Trophoblast cell (in vitro differentiated cells and primary cell): ENCODE results near the gene CCL22.

Experiments used
- DNase-seq, 2 donors: peaks; one replicate each; pipeline ENCODE4 v3.0.0-alpha.2; 2016
- H2AFZ ChIP-seq: 2 replicates; pipeline ENCODE4 v1.6.1; 2013; ENCODE audit warnings: low read length, moderate library complexity, mild to moderate bottlenecking; ENCODE audit not compliant: insufficient read depth, poor library complexity
- H2AK5ac ChIP-seq: 2 replicates; pipeline ENCODE4 v1.6.1; 2013; ENCODE audit warnings: mild to moderate bottlenecking, low read length
- H2BK120ac ChIP-seq: 2 replicates; pipeline ENCODE4 v1.6.1; 2013; ENCODE audit warnings: low read length, mild to moderate bottlenecking, moderate library complexity; ENCODE audit not compliant: insufficient read depth, poor library complexity
- H2BK12ac ChIP-seq: 2 replicates; pipeline ENCODE4 v1.6.1; 2013; ENCODE audit warnings: mild to moderate bottlenecking, low read length, moderate library complexity
- H2BK5ac ChIP-seq: 2 replicates; pipeline ENCODE4 v1.6.1; 2013; ENCODE audit warnings: low read length, low read depth, moderate library complexity, mild to moderate bottlenecking; ENCODE audit not compliant: poor library complexity
- H3K14ac ChIP-seq: 2 replicates; pipeline ENCODE4 v1.6.1; 2013; ENCODE audit warnings: mild to moderate bottlenecking, low read length
- H3K18ac ChIP-seq: 2 replicates; pipeline ENCODE4 v1.6.1; 2013; ENCODE audit warnings: mild to moderate bottlenecking, low read length
- H3K23ac ChIP-seq: 2 replicates; pipeline ENCODE4 v1.6.1; 2013; ENCODE audit warnings: low read length
- H3K27ac ChIP-seq: 2 replicates; pipeline ENCODE4 v1.5.1; 2013; ENCODE audit warnings: low read depth, mild to moderate bottlenecking, inconsistent platforms, low read length, moderate library complexity
- H3K27me3 ChIP-seq: 2 replicates; pipeline ENCODE4 v1.6.1; 2013; ENCODE audit warnings: inconsistent platforms, mild to moderate bottlenecking, low read length, moderate library complexity; ENCODE audit not compliant: insufficient read depth
- H3K36me3 ChIP-seq, 2 experiments: 1 replicate in 1 of 2; 2 replicates in 1 of 2; pipeline ENCODE4 v1.6.1; 2013; ENCODE audit warnings: low read length in 2 of 2, mild to moderate bottlenecking in 2 of 2, moderate library complexity in 1 of 2; ENCODE audit not compliant: insufficient read depth in 2 of 2, control insufficient read depth in 1 of 2
- H3K4ac ChIP-seq: 2 replicates; pipeline ENCODE4 v1.6.1; 2013; ENCODE audit warnings: low read depth, mild to moderate bottlenecking, low read length, moderate library complexity
- H3K4me1 ChIP-seq, 2 experiments: 1 replicate in 1 of 2; 2 replicates in 1 of 2; pipeline ENCODE4 v1.6.1; 2013; ENCODE audit warnings: low read length in 2 of 2, mild to moderate bottlenecking in 2 of 2, moderate library complexity in 1 of 2; ENCODE audit not compliant: insufficient read depth in 2 of 2, control insufficient read depth in 1 of 2
- H3K4me2 ChIP-seq: 2 replicates; pipeline ENCODE4 v1.6.1; 2013; ENCODE audit warnings: inconsistent platforms, mild to moderate bottlenecking, low read length, moderate library complexity
- H3K4me3 ChIP-seq: 2 replicates; pipeline ENCODE4 v1.5.1; 2013; ENCODE audit warnings: mild to moderate bottlenecking, low read depth, low read length, inconsistent platforms
- H3K79me1 ChIP-seq: one replicate; pipeline ENCODE4 v1.6.1; 2013; ENCODE audit warnings: low read length
- H3K79me2 ChIP-seq: 2 replicates; pipeline ENCODE4 v1.6.1; 2013; ENCODE audit warnings: low read length, mild to moderate bottlenecking; ENCODE audit not compliant: control insufficient read depth, insufficient read depth, poor library complexity
- H3K9ac ChIP-seq: 2 replicates; pipeline ENCODE4 v1.6.1; 2013; ENCODE audit warnings: mild to moderate bottlenecking, low read length
- H3K9me3 ChIP-seq: 2 replicates; pipeline ENCODE4 v1.6.1; 2013; ENCODE audit warnings: low read depth, mild to moderate bottlenecking, control low read depth, inconsistent platforms, low read length; ENCODE audit not compliant: insufficient read depth
- H4K12ac ChIP-seq: 2 replicates; pipeline ENCODE4 v1.6.1; 2013; ENCODE audit warnings: low read depth, mild to moderate bottlenecking, low read length, moderate library complexity
- H4K8ac ChIP-seq: 2 replicates; pipeline ENCODE4 v1.6.1; 2013; ENCODE audit warnings: low read depth, mild to moderate bottlenecking, low read length, moderate library complexity
- H4K91ac ChIP-seq: one replicate; pipeline ENCODE4 v1.6.1; 2013; ENCODE audit warnings: low read depth, mild to moderate bottlenecking, low read length, moderate library complexity
- WGBS: extraction: QIAGEN DNeasy Blood & Tissue Kit; methylation state at CpG from one replicate; pipeline ENCODE4 v1.1.7; 2013; ENCODE audit warnings: missing lambda C conversion rate; ENCODE audit not compliant: insufficient read length, insufficient coverage; ENCODE audit errors: extremely low coverage; 5-methylcytosine and 5-hydroxymethylcytosine counted together

The CCL22 gene

GRCh38 chr16:57391708-57392107, 33.1 kb downstream of the CCL22 start:
- Histone ChIP-seq H2BK5ac (no peak overlapping the region), H4K8ac (no peak overlapping the region), H3K79me1 (no peaks in the 10 kb centered on the region), H3K4me2 (no peak overlapping the region), H3K79me2 (no peaks in the 10 kb centered on the region), H3K4me3 (no peak overlapping the region), H3K4me1 (no peaks in the 10 kb centered on the region), H3K23ac (no peak overlapping the region), H3K27me3 (no peaks in the 10 kb centered on the region), H2BK120ac (no peak overlapping the region), H3K36me3 (no peaks in the 10 kb centered on the region), H4K91ac (no peak overlapping the region), H3K4ac (no peak overlapping the region), H2BK12ac (no peak overlapping the region), H3K9me3 (no peaks in the 10 kb centered on the region), H3K18ac (no peak overlapping the region), H2AK5ac (no peak overlapping the region), H2AFZ (no peak overlapping the region), H3K27ac (no peak overlapping the region), H3K9ac (no peak overlapping the region), H3K14ac (no peak overlapping the region), H4K12ac (no peak overlapping the region)
- no CpG with 5 or more reads among the region's 5 CpGs for whole genome bisulfite sequencing
- no peak for DNase-seq

DNA sequence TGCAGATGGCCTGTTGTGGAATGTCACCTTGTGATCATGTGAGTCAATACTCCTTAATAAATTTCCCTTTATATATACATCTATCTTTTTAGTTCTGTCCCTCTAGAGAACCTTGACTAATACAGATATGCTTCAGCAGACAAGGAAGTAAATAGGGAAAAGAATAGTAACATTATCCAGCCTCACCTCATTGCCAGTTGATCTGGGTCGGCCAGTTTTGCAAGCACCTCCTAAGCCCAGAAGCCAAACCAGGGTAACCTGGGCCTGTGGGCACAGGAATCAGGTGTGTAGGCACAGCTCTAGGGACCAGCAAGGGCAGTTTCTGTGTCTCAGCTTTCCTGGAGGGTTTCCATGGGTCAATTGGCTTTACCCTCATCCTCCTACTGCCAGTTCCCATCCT, 34.1 kb downstream of the CCL22 start:
- no peak for DNase-seq
- Histone ChIP-seq H3K9ac (no peak overlapping the region), H3K14ac (no peak overlapping the region), H4K12ac (no peak overlapping the region), H3K4me3 (no peak overlapping the region), H3K79me2 (no peaks in the 10 kb centered on the region), H2AFZ (no peak overlapping the region), H3K27me3 (no peaks in the 10 kb centered on the region), H2AK5ac (no peak overlapping the region), H3K23ac (no peak overlapping the region), H3K9me3 (no peaks in the 10 kb centered on the region), H2BK12ac (no peak overlapping the region), H4K91ac (no peak overlapping the region), H3K4me1 (no peaks in the 10 kb centered on the region), H3K36me3 (no peaks in the 10 kb centered on the region), H3K4ac (no peak overlapping the region), H3K4me2 (no peak overlapping the region), H4K8ac (no peak overlapping the region), H2BK5ac (no peak overlapping the region), H2BK120ac (no peak overlapping the region), H3K79me1 (no peaks in the 10 kb centered on the region), H3K27ac (no peak overlapping the region), H3K18ac (no peak overlapping the region)
- WGBS = no CpG with 5 or more reads among the region's 1 CpG

DNA sequence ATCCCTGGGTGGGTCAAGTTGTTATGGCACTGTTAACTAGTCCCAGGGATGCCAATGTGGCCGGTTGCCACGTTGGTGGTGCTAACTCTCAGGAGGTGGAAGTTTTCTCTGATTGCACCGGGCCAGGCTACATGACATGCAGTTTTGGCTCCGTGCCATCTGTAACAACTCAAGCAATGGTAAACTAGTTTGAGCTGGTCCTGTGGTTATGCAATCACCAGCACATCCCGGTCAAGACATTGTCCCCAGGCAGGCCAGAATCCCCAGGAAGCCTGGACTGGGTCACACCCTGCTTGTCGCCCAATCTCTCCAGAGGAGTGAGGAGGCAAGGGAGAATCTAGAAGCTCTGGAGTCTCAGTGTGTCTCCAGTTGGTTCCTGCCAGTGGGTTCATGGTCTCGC, 35.9 kb downstream of the CCL22 start:
- Histone ChIP-seq H3K23ac (no peak overlapping the region), H2BK12ac (no peak overlapping the region), H2AK5ac (no peak overlapping the region), H3K36me3 (no peaks in the 10 kb centered on the region), H3K79me2 (no peaks in the 10 kb centered on the region), H3K9ac (no peak overlapping the region), H3K79me1 (no peaks in the 10 kb centered on the region), H2BK120ac (no peak overlapping the region), H4K91ac (no peak overlapping the region), H3K4me1 (no peaks in the 10 kb centered on the region), H3K9me3 (no peaks in the 10 kb centered on the region), H3K4me2 (no peak overlapping the region), H4K12ac (no peak overlapping the region), H2AFZ (no peak overlapping the region), H3K14ac (no peak overlapping the region), H3K27ac (no peak overlapping the region), H3K27me3 (no peaks in the 10 kb centered on the region), H2BK5ac (no peak overlapping the region), H3K4me3 (peak overlapping the region; percentile 23), H3K4ac (no peak overlapping the region), H4K8ac (no peak overlapping the region), H3K18ac (no peak overlapping the region)
- peak; percentile 30 to 65 for DNase-seq
- no CpG with 5 or more reads among the region's 7 CpGs for WGBS

GRCh38 chr16:57395026-57395425, 36.4 kb downstream of the CCL22 start:
- DNase-seq = no peak
- Histone ChIP-seq H3K36me3 (no peaks in the 10 kb centered on the region), H3K23ac (no peak overlapping the region), H3K14ac (no peak overlapping the region), H3K4me3 (no peak overlapping the region), H3K18ac (no peak overlapping the region), H3K27me3 (no peaks in the 10 kb centered on the region), H3K79me2 (no peaks in the 10 kb centered on the region), H3K27ac (no peak overlapping the region), H2BK5ac (no peak overlapping the region), H4K91ac (no peak overlapping the region), H3K4me1 (no peaks in the 10 kb centered on the region), H2BK120ac (no peak overlapping the region), H2AFZ (no peak overlapping the region), H3K9ac (no peak overlapping the region), H2AK5ac (no peak overlapping the region), H3K4me2 (no peak overlapping the region), H3K9me3 (no peaks in the 10 kb centered on the region), H2BK12ac (no peak overlapping the region), H3K79me1 (no peaks in the 10 kb centered on the region), H4K12ac (no peak overlapping the region), H3K4ac (no peak overlapping the region), H4K8ac (no peak overlapping the region)
- no CpG with 5 or more reads among the region's 5 CpGs for WGBS
